Nephron progenitor cell (in vitro differentiated cells): Measurements from ENCODE around the gene GPR171.

Source experiments
- DNase-seq: peaks from one replicate; pipeline ENCODE4 v3.0.0; 2021
- H3K27ac Mint-ChIP-seq: 2 replicates; pipeline ENCODE4 v1.8.0; 2021; ENCODE audit warnings: mild to moderate bottlenecking, moderate library complexity, mixed read lengths
- H3K27me3 Mint-ChIP-seq: 2 replicates; pipeline ENCODE4 v1.8.0; 2021; ENCODE audit warnings: mild to moderate bottlenecking, low read depth, mixed read lengths; ENCODE audit not compliant: poor library complexity
- H3K36me3 Mint-ChIP-seq: 2 replicates; pipeline ENCODE4 v1.8.0; 2021; ENCODE audit warnings: low read depth, mixed read lengths
- H3K4me1 Mint-ChIP-seq: 2 replicates; pipeline ENCODE4 v1.8.0; 2021; ENCODE audit warnings: mixed read lengths
- H3K4me3 Mint-ChIP-seq: 2 replicates; pipeline ENCODE4 v1.8.0; 2021; ENCODE audit warnings: mild to moderate bottlenecking, moderate library complexity, mixed read lengths
- H3K9me3 Mint-ChIP-seq: 2 replicates; pipeline ENCODE4 v1.8.0; 2021; ENCODE audit warnings: mild to moderate bottlenecking, moderate library complexity, mixed read lengths
- TF ChIP-seq, protein P1 (sequence below): fragments of 200-600 bp; sonication (generic); IDR thresholded peaks from 2 replicates; pipeline ENCODE4 v1.5.0; 2021; ENCODE audit warnings: antibody characterized with exemption

GPR171 gene

DNA sequence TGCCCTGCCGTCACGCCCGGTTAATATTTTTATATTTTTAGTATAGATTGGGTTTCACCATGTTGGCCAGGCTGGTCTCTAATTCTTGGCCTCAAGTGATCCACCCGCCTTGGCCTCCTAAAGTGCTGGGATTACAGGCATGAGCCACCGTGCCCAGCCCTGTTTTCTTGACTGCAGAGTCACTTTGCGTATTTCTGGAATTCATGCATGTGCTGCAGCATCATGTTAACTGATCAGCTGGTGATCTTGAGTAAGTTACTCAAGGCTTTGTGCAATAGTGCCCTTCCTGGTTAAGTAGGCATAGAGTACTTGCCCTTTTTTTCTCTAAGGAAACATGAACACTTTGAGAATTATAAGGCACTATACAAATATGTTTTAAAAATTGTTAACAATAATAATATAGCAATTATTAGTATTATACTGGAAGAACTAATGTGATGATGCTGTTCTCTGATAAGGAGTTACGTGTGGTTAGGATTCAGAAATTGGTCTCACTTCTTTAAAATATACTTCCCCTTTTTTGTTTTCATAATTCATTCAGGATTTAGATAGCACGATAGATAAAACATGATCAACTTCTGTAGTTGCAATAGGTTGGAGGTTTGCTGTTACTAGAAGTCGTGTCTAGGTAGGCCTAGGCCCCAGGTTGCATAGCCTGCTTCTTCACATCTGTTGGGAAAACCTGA, 33.6 kb downstream of the GPR171 start:
- Mint-ChIP-seq H3K4me1 (peaks cover 26% of the 10 kb centered on the region), H3K9me3 (no peaks in the 10 kb centered on the region), H3K4me3 (no peak overlapping the region), H3K27me3 (peaks cover 6% of the 10 kb centered on the region), H3K27ac (no peak overlapping the region), H3K36me3 (peaks cover 15% of the 10 kb centered on the region)
- DNase-seq = no peak
- TF ChIP-seq, protein P1, sequence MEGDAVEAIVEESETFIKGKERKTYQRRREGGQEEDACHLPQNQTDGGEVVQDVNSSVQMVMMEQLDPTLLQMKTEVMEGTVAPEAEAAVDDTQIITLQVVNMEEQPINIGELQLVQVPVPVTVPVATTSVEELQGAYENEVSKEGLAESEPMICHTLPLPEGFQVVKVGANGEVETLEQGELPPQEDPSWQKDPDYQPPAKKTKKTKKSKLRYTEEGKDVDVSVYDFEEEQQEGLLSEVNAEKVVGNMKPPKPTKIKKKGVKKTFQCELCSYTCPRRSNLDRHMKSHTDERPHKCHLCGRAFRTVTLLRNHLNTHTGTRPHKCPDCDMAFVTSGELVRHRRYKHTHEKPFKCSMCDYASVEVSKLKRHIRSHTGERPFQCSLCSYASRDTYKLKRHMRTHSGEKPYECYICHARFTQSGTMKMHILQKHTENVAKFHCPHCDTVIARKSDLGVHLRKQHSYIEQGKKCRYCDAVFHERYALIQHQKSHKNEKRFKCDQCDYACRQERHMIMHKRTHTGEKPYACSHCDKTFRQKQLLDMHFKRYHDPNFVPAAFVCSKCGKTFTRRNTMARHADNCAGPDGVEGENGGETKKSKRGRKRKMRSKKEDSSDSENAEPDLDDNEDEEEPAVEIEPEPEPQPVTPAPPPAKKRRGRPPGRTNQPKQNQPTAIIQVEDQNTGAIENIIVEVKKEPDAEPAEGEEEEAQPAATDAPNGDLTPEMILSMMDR = no peak

DNA sequence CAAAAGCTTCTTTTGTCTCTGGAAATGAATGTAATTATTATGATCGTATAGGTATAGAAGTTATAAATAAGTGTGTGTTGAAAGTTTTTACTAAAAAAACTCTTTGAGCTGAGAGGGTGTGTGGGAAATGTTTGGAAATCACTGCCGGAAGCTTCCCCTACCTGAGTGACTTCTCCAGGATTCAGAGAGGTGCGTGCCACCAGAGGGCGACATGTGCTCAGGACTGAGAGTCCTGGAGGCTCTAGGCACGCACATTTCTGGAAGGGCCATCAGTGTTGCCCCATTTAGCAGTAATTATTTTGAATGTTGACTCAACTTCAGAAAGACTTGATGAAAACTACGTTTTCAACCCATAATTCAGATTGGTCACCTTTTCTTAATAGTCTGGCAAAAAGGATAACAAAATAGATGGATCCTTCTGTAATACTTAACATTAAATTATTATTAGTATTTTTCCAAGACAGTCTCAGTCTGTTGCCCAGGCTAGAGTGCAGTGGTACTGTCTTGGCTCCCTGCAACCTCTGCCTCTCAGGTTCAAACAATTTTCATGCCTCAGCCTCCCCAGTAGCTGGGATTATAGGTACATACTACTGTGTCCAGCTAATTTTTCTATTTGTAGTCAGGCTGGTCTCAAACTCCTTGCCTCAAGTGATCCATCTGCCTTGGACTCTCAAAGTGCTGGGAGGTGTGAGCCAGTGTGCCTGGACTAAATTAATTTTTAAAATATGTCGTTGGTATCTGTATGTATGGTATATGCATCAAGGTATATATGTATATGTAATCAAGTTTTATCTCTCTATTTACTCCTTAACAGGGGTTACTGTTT, 34.5 kb downstream of the GPR171 start:
- H3K27ac Mint-ChIP-seq = no peak overlapping the region

DNA sequence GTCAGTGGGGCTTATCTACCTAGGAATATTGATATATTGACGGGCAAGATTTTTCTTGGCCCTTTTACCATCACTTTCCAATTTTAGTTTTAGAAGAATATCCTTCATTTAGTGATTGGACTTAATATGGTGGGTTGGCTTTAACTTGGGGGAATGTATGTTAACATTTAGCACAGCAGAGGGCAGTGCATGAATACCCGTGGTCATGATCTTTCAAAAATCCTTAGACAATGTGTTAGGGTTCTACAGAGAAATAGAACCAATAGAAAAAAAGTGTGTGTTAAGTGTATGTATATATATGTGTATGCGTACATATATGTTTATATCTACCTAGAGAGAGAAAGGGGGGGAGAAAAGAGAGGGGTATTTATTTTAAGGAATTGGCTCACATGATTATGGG, 36.9 kb downstream of the GPR171 start:
- no peak for DNase-seq
- Mint-ChIP-seq H3K27me3 (peaks cover 6% of the 10 kb centered on the region), H3K4me3 (no peak overlapping the region), H3K27ac (no peak overlapping the region), H3K4me1 (peaks cover 18% of the 10 kb centered on the region), H3K9me3 (no peaks in the 10 kb centered on the region), H3K36me3 (peaks cover 22% of the 10 kb centered on the region)
- TF ChIP-seq, protein P1 = no peak

More for the DNA sequence above, 34.5 kb downstream of the GPR171 start:
- DNase-seq = peak; percentile 76
- TF ChIP-seq, protein P1 = peak; percentile 75
- H3K4me3 Mint-ChIP-seq = no peak overlapping the region
- no peaks in the 10 kb centered on the region for H3K9me3 Mint-ChIP-seq
- peaks cover 26% of the 10 kb centered on the region for H3K4me1 Mint-ChIP-seq
- peaks cover 10% of the 10 kb centered on the region for H3K36me3 Mint-ChIP-seq
- peaks cover 6% of the 10 kb centered on the region for H3K27me3 Mint-ChIP-seq

DNA sequence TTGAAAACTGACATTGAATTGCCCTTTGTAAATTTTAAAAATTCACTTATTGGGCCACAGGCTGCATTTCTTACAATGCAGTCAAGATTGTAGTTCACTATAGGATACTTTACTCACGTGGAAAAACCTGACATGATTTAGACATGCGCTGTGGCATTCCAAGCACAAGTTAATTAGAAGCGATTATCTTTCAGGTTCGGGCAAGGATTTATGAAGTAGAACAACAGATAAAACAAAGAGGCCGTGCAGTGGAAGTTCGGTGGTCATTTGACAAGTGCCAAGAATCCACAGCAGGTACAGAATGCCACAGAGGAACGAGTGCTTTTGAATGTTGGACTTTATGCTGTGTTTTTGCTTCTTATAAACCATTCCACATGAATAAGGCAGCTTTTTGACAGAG, 37.8 kb downstream of the GPR171 start:
- no peak for DNase-seq
- Mint-ChIP-seq H3K36me3 (peaks cover 32% of the 10 kb centered on the region), H3K4me1 (peaks cover 9% of the 10 kb centered on the region), H3K27me3 (peaks cover 6% of the 10 kb centered on the region), H3K4me3 (no peak overlapping the region), H3K27ac (no peak overlapping the region), H3K9me3 (no peaks in the 10 kb centered on the region)
- TF ChIP-seq, protein P1 = no peak

DNA sequence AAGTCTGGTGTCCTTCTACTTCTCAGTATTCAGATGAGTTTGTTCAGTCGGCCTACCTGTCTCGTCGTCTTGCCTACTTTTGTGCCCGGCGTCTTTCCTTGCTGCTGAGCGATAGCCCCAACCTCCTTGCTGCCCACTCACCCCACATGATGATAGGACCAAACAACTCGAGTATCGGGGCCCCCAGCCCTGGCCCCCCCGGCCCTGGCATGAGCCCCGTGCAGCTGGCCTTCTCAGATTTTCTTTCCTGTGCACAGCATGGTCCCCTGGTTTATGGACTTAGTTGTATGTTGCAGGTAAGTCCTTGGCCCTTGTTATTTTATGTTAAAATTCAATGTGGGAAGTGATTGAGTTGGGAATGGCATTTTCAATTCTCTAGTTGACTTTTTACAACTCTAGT, 43.2 kb downstream of the GPR171 start:
- Mint-ChIP-seq H3K4me1 (peaks cover 17% of the 10 kb centered on the region), H3K27me3 (no peaks in the 10 kb centered on the region)

More for the DNA sequence above, 43.2 kb downstream of the GPR171 start:
- DNase-seq = no peak
- TF ChIP-seq, protein P1 = no peak
- Mint-ChIP-seq H3K36me3 (peaks cover 51% of the 10 kb centered on the region), H3K27ac (no peak overlapping the region), H3K9me3 (no peaks in the 10 kb centered on the region), H3K4me3 (no peak overlapping the region)
